NCI-H345 treated with DMSO at 0.1 percent for 48 hours (cell line): Measurements from ENCODE around the gene TRAF2.

ENCODE experiments used
- DNase-seq: peaks from one replicate; lab custom pipeline; 2025; ENCODE audit not compliant: unreplicated experiment; lab: John Stamatoyannopoulos, UW

Gene TRAF2

GRCh38 chr9:136846376-136847087 is 39.8 kb upstream of the TRAF2 start:
- no peak for DNase-seq

- no peak for DNase-seq
Observed at GRCh38 chr9:136847088-136847825, 39.1 kb upstream of the TRAF2 start.

- DNase-seq = peak; percentile 50
Observed at GRCh38 chr9:136847826-136848392, 38.4 kb upstream of the TRAF2 start.

- peak; percentile 65 for DNase-seq
Observed at GRCh38 chr9:136848393-136849037, 37.8 kb upstream of the TRAF2 start.

- peak; percentile 97 for DNase-seq
Observed at GRCh38 chr9:136849038-136849959, 37.0 kb upstream of the TRAF2 start, which contains the start of gene PHPT1. PHPT1 (plus strand) TSS chr9:136849409; CDS start chr9:136849431, 22 bp downstream.

- no peak for DNase-seq
Observed at GRCh38 chr9:136849960-136850865, 36.1 kb upstream of the TRAF2 start.

- DNase-seq = no peak
Observed at GRCh38 chr9:136850866-136851775, 35.2 kb upstream of the TRAF2 start.

- no peak for DNase-seq
Observed at GRCh38 chr9:136851941-136852663, 34.2 kb upstream of the TRAF2 start, which contains the start of gene MAMDC4. MAMDC4 (plus strand) TSS chr9:136852346; CDS start chr9:136852417, 71 bp downstream.

GRCh38 chr9:136852664-136853595 is 33.4 kb upstream of the TRAF2 start:
- no peak for DNase-seq

- no peak for DNase-seq
Observed at GRCh38 chr9:136853596-136854112, 32.7 kb upstream of the TRAF2 start.

- no peak for DNase-seq
Observed at GRCh38 chr9:136854113-136854841, 32.0 kb upstream of the TRAF2 start.

- DNase-seq = no peak
Observed at GRCh38 chr9:136854842-136855460, 31.4 kb upstream of the TRAF2 start.

- DNase-seq = no peak
Observed at GRCh38 chr9:136855461-136856078, 30.7 kb upstream of the TRAF2 start.

GRCh38 chr9:136856079-136856476 is 30.2 kb upstream of the TRAF2 start:
- no peak for DNase-seq
